Transverse colon (tissue), 3 donors: ENCODE measurements around the gene DPEP2.

ENCODE experiments used
- CTCF ChIP-seq, 5 experiments: fragments of 200-600 bp in 3 of 5; fragments of 450-650 bp in 2 of 5; sonication (generic) in 3 of 5; IDR thresholded peaks; 1 replicate in 2 of 5; 2 replicates in 3 of 5; pipeline ENCODE4 v1.5.1; 2016 to 2017; ENCODE audit warnings: antibody characterized with exemption in 5 of 5, inconsistent platforms in 3 of 5, mild to moderate bottlenecking in 2 of 5, moderate library complexity in 1 of 5
- POLR2A ChIP-seq: fragments of 450-650 bp; IDR thresholded peaks from one replicate; pipeline ENCODE4 v1.6.1; 2016; ENCODE audit warnings: antibody characterized with exemption, mild to moderate bottlenecking, moderate library complexity

- TF ChIP-seq POLR2A (no peak), CTCF (IDR thresholded peaks at IDR 0.05) (no peak)
Observed at GRCh38 chr16:68046106-68046505, 46.8 kb upstream of the DPEP2 start.
